K562 (cell line): Measurements from ENCODE around the gene ATG7. TPM values are rescaled to one million over a fixed set of nuclear protein-coding genes. Genes with fewer than 3 reads are reported as not detected.

Experiments
- ATAC-seq: fragments of 200-7000 bp; cut with Tn5 transposase; 3 replicates; pipeline ENCODE4 v1.9.1; 2020; ENCODE audit warnings: moderate library complexity
- BruUV-seq: library from RNA; stranded (reverse); fragments of 400-500 nt; replicated peaks from 2 replicates; lab custom pipeline; 2021; lab: Mats Ljungman, UMichigan
- CTCF ChIA-PET: fragments of 300-600 bp; formaldehyde crosslinking; extraction: SDS; loops from one replicate; lab custom pipeline; 2021; ENCODE audit warnings: low intra/inter-chr PET ratio; lab: Yijun Ruan, JAX
- POLR2A ChIA-PET: fragments of 300-600, 350-650 bp; sonication (Branson Sonifier 250); formaldehyde crosslinking; extraction: SDS; loops from one replicate; lab custom pipeline; 2021; ENCODE audit warnings: antibody characterized with exemption, inconsistent platforms; lab: Yijun Ruan, JAX
- DNase-seq, 4 experiments: peaks; one replicate each; pipeline versions ENCODE4 v3.0.0 to v3.0.0-alpha.2; 2011 to 2018; ENCODE audit warnings: low spot score in 3 of 4, mixed read lengths in 3 of 4; ENCODE audit errors: extremely low read depth in 1 of 4
- FAIRE-seq: peaks from 2 replicates; lab custom pipeline; 2011; peaks lifted over from hg19 to GRCh38; lab: Jason Lieb, UNC
- H2AFZ ChIP-seq: 2 replicates; pipeline ENCODE4 v1.6.0; 2011; ENCODE audit warnings: low read depth, low read length, control low read depth, inconsistent platforms
- H3K27ac ChIP-seq: fragments of 200-600 bp; 3 replicates; pipeline ENCODE4 v1.8.0; 2011; ENCODE audit warnings: low read depth, mild to moderate bottlenecking, control low read depth, inconsistent platforms, low read length, moderate library complexity, mixed read lengths; ENCODE audit errors: extremely low read depth
- H3K27me3 ChIP-seq, 2 experiments: fragments of 300-600 bp in 1 of 2; 2 replicates in 1 of 2; 3 replicates in 1 of 2; pipeline versions ENCODE4 v1.6.0 to v1.8.0; 2011; ENCODE audit warnings: inconsistent platforms in 2 of 2, low read length in 2 of 2, mild to moderate bottlenecking in 1 of 2, mixed read lengths in 1 of 2, moderate library complexity in 1 of 2; ENCODE audit not compliant: control insufficient read depth in 2 of 2, insufficient read depth in 2 of 2
- H3K36me3 ChIP-seq: fragments of 300-600 bp; 3 replicates; pipeline ENCODE4 v1.8.0; 2011; ENCODE audit warnings: mild to moderate bottlenecking, low read length, inconsistent platforms; ENCODE audit not compliant: control insufficient read depth, insufficient read depth
- H3K4me1 ChIP-seq, 2 experiments: fragments of 200-600 bp in 1 of 2; replicated peaks in 1 of 2; 2 replicates in 1 of 2; 3 replicates in 1 of 2; pipeline versions ENCODE4 v1.5.1 to v1.8.0; 2011; ENCODE audit warnings: inconsistent platforms in 2 of 2, low read length in 2 of 2, mild to moderate bottlenecking in 1 of 2, mixed read lengths in 1 of 2, moderate library complexity in 1 of 2; ENCODE audit not compliant: control insufficient read depth in 2 of 2, insufficient read depth in 2 of 2
- H3K4me2 ChIP-seq: 2 replicates; pipeline ENCODE4 v1.6.1; 2011; ENCODE audit warnings: low read length, control low read depth, inconsistent platforms, mixed read lengths; ENCODE audit not compliant: insufficient read depth
- H3K4me3 ChIP-seq: fragments of 200-600 bp; sonication (generic), shearing (Covaris generic); 2 replicates; pipeline ENCODE4 v1.5.1; 2016; ENCODE audit warnings: control low read depth, inconsistent platforms
- H3K79me2 ChIP-seq: fragments of 200-600 bp; 3 replicates; pipeline ENCODE4 v1.8.0; 2011; ENCODE audit warnings: low read length, inconsistent platforms; ENCODE audit not compliant: control insufficient read depth, insufficient read depth
- H3K9ac ChIP-seq, 2 experiments: 2 replicates each; pipeline versions ENCODE4 v1.6.0 to v1.6.1; 2011; ENCODE audit warnings: low read depth in 2 of 2, low read length in 2 of 2, control low read depth in 1 of 2, inconsistent platforms in 1 of 2, mild to moderate bottlenecking in 1 of 2, mixed read lengths in 1 of 2; ENCODE audit not compliant: insufficient read depth in 1 of 2
- H3K9me1 ChIP-seq: one replicate; pipeline ENCODE4 v1.6.0; 2011; ENCODE audit warnings: inconsistent platforms, mild to moderate bottlenecking, low read length, moderate library complexity; ENCODE audit not compliant: control insufficient read depth, insufficient read depth
- H3K9me3 ChIP-seq: replicated peaks from 2 replicates; pipeline ENCODE4 v1.5.1; 2011; ENCODE audit warnings: low read depth, low read length, inconsistent platforms; ENCODE audit not compliant: control insufficient read depth, insufficient read depth
- H4K20me1 ChIP-seq: replicated peaks from 2 replicates; pipeline ENCODE4 v1.6.1; 2011; ENCODE audit warnings: low read length, inconsistent platforms, mixed read lengths; ENCODE audit not compliant: control insufficient read depth, insufficient read depth
- ARID2 ChIP-seq: fragments of 450-650 bp; IDR thresholded peaks from 2 replicates; pipeline ENCODE4 v1.6.1; 2017; ENCODE audit warnings: antibody characterized with exemption, mild to moderate bottlenecking
- DMBX1 ChIP-seq: fragments of 250-450 bp; sonication (Bioruptor Pico); IDR thresholded peaks from 2 replicates; pipeline ENCODE4 v1.8.0; 2022; ENCODE audit warnings: inconsistent platforms, mild to moderate bottlenecking, moderate library complexity, borderline replicate concordance
- ELF2 ChIP-seq: fragments of 250-450 bp; sonication (Bioruptor Pico); IDR thresholded peaks from 2 replicates; pipeline ENCODE4 v1.5.0; 2021; ENCODE audit warnings: mild to moderate bottlenecking
- EP300 ChIP-seq: IDR thresholded peaks from 2 replicates; pipeline ENCODE4 v1.6.1; 2012; ENCODE audit warnings: low read length, improper control_type of control experiment
- HSF4 ChIP-seq: fragments of 250-450 bp; sonication (Bioruptor Pico); IDR thresholded peaks from 2 replicates; pipeline ENCODE4 v2.1.2; 2022; ENCODE audit warnings: mild to moderate bottlenecking, moderate library complexity, borderline replicate concordance
- MAFK ChIP-seq: IDR thresholded peaks from 2 replicates; pipeline ENCODE4 v1.6.1; 2011; ENCODE audit warnings: low read length, improper control_type of control experiment
- NCOA6 ChIP-seq: fragments of 450-650 bp; IDR thresholded peaks from 2 replicates; pipeline ENCODE4 v1.6.1; 2017; ENCODE audit warnings: mild to moderate bottlenecking
- PHTF2 ChIP-seq: fragments of 250-450 bp; sonication (Bioruptor Pico); IDR thresholded peaks from 2 replicates; pipeline ENCODE4 v1.5.0; 2021; ENCODE audit warnings: mild to moderate bottlenecking
- SAFB2 ChIP-seq: fragments of 200-400 bp; formaldehyde crosslinking; IDR thresholded peaks from 2 replicates; pipeline ENCODE4 v1.6.1; 2018; ENCODE audit warnings: borderline replicate concordance, low read length, low read depth, moderate library complexity; ENCODE audit not compliant: severe bottlenecking
- ZNF655 ChIP-seq: fragments of 250-450 bp; sonication (Bioruptor Pico); IDR thresholded peaks from 2 replicates; pipeline ENCODE4 v1.5.0; 2021
- ZNF766 ChIP-seq: fragments of 200-800 bp; sonication (Bioruptor generic); conservative IDR thresholded peaks from 2 replicates; pipeline ENCODE4 v1.6.1; 2016; ENCODE audit warnings: missing genetic modification characterization, missing compliant biosample characterization
- WGBS: fragments of 100-300 bp; shearing (Covaris generic); methylation state at CpG from one replicate; pipeline ENCODE4 v1.1.6; 2016; ENCODE audit warnings: low coverage, mixed read lengths; ENCODE audit not compliant: insufficient coverage; ENCODE audit errors: missing lambda C conversion rate; 5-methylcytosine and 5-hydroxymethylcytosine counted together
- in situ Hi-C: fragments of 300-500 bp; cut with MboI; formaldehyde crosslinking; loops from 4 replicates; pipeline ENCODE4 v1.15.0; 2018; ENCODE audit warnings: inconsistent platforms, mixed read lengths
- intact Hi-C: fragments of 100-400 bp; cut with micrococcal nuclease; formaldehyde crosslinking; loops from 2 replicates; pipeline ENCODE4 v1.14.2; 2022
- polyA plus RNA-seq, 8 experiments: library from polyadenylated mRNA; depleted of rRNA in 4 of 8; stranded (reverse) in 5 of 8; unstranded in 3 of 8; fragments of >200 nt; fragmentation: Nextera tagmentation in 2 of 8; fragmentation: Illumina TruSeq in 1 of 8; extraction: Ambion mirVana in 2 of 8; extraction: Trizol in 1 of 8; gene quantifications; 2 replicates each; pipeline versions ENCODE4 v1.2.1 to v1.2.3, GENCODE V29; 2011 to 2014; ENCODE audit warnings: inconsistent platforms in 1 of 8, missing spikeins in 1 of 8
- total RNA-seq, 7 experiments: library from RNA; depleted of rRNA in 6 of 7; stranded (reverse); fragments of >200 nt in 6 of 7; fragmentation: Illumina TruSeq in 2 of 7; extraction: Trizol in 2 of 7; gene quantifications; 2 replicates each; pipeline versions ENCODE4 v1.2.1 to v1.2.3, GENCODE V29; 2011 to 2021; ENCODE audit warnings: low replicate concordance in 1 of 7
- TF ChIP-seq, protein P1 (sequence below): fragments of 250-450 bp; sonication (Bioruptor Pico); IDR thresholded peaks from 2 replicates; pipeline ENCODE4 v1.6.1; 2021; ENCODE audit warnings: mild to moderate bottlenecking
- TF ChIP-seq, protein P2 (sequence below): sonication (generic); formaldehyde crosslinking; IDR thresholded peaks from 2 replicates; pipeline ENCODE4 v1.4.0; 2020; ENCODE audit warnings: mild to moderate bottlenecking, missing genetic modification reagents
- TF ChIP-seq, protein P3 (sequence below): fragments of 250-450 bp; sonication (Bioruptor Pico); IDR thresholded peaks from 2 replicates; pipeline ENCODE4 v1.4.0; 2020; ENCODE audit warnings: mild to moderate bottlenecking, moderate library complexity

The ATG7 gene
- total and polyA plus RNA-seq, 9 of the 15 experiments (the other 6 are each of a cell fraction or from before 2014, with no cell fraction given), result 18.3 to 45.3 (median 33.6) TPM

- Histone ChIP-seq H3K4me3 (no peak overlapping the region), H2AFZ (no peak overlapping the region)
- FAIRE-seq, result no peak
- TF ChIP-seq, protein P1, sequence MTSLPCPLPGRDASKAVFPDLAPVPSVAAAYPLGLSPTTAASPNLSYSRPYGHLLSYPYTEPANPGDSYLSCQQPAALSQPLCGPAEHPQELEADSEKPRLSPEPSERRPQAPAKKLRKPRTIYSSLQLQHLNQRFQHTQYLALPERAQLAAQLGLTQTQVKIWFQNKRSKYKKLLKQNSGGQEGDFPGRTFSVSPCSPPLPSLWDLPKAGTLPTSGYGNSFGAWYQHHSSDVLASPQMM (CRISPR knock-in tag), result no peak
- TF ChIP-seq ZNF766 (no peak), EP300 (no peak), NCOA6 (no peak), HSF4 (CRISPR knock-in tag) (no peak), ELF2 (CRISPR knock-in tag) (no peak), ZNF655 (no peak), MAFK (no peak), PHTF2 (CRISPR knock-in tag) (no peak), ARID2 (no peak), SAFB2 (no peak), DMBX1 (CRISPR knock-in tag) (no peak)
- TF ChIP-seq, protein P2, sequence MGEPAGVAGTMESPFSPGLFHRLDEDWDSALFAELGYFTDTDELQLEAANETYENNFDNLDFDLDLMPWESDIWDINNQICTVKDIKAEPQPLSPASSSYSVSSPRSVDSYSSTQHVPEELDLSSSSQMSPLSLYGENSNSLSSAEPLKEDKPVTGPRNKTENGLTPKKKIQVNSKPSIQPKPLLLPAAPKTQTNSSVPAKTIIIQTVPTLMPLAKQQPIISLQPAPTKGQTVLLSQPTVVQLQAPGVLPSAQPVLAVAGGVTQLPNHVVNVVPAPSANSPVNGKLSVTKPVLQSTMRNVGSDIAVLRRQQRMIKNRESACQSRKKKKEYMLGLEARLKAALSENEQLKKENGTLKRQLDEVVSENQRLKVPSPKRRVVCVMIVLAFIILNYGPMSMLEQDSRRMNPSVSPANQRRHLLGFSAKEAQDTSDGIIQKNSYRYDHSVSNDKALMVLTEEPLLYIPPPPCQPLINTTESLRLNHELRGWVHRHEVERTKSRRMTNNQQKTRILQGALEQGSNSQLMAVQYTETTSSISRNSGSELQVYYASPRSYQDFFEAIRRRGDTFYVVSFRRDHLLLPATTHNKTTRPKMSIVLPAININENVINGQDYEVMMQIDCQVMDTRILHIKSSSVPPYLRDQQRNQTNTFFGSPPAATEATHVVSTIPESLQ (CRISPR knock-in tag), result no peak
- TF ChIP-seq, protein P3, sequence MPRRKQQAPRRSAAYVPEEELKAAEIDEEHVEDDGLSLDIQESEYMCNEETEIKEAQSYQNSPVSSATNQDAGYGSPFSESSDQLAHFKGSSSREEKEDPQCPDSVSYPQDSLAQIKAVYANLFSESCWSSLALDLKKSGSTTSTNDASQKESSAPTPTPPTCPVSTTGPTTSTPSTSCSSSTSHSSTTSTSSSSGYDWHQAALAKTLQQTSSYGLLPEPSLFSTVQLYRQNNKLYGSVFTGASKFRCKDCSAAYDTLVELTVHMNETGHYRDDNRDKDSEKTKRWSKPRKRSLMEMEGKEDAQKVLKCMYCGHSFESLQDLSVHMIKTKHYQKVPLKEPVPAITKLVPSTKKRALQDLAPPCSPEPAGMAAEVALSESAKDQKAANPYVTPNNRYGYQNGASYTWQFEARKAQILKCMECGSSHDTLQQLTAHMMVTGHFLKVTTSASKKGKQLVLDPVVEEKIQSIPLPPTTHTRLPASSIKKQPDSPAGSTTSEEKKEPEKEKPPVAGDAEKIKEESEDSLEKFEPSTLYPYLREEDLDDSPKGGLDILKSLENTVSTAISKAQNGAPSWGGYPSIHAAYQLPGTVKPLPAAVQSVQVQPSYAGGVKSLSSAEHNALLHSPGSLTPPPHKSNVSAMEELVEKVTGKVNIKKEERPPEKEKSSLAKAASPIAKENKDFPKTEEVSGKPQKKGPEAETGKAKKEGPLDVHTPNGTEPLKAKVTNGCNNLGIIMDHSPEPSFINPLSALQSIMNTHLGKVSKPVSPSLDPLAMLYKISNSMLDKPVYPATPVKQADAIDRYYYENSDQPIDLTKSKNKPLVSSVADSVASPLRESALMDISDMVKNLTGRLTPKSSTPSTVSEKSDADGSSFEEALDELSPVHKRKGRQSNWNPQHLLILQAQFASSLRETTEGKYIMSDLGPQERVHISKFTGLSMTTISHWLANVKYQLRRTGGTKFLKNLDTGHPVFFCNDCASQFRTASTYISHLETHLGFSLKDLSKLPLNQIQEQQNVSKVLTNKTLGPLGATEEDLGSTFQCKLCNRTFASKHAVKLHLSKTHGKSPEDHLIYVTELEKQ (CRISPR knock-in tag), result no peak
Observed at GRCh38 chr3:11603628-11604027, 331.4 kb downstream of the ATG7 start.

More at GRCh38 chr3:11603628-11604027, 331.4 kb downstream of the ATG7 start:
- Histone ChIP-seq H3K79me2 (peaks cover 13% of the 10 kb centered on the region), H3K9me3 (no peaks in the 10 kb centered on the region), H3K36me3 (peaks cover 5% of the 10 kb centered on the region; the same call in 2 of the 3 replicates), H3K9me1 (no peaks in the 10 kb centered on the region), H3K9ac (no peak overlapping the region), H3K4me2 (no peak overlapping the region), H3K27ac (no peak overlapping the region), H3K27me3 (no peaks in the 10 kb centered on the region), H3K4me1 (peaks cover 8 to 13% of the 10 kb centered on the region in 2 experiments; a peak in 4 of 5 replicates), H4K20me1 (no peaks in the 10 kb centered on the region)
- ATAC-seq (no peak), DNase-seq (no peak)
- ChIA-PET POLR2A (interaction anchor here (0.7 kb wide), 1 partner anchor 101 kb away, joined by 4 read pairs; no protein-coding TSS in a partner anchor), CTCF (no interaction called here)
- intact Hi-C loops (no loop called here), in situ Hi-C loops (no loop called here)
- BruUV-seq, result no TSS peak
- WGBS, result 65% methylated on average over 9 of the region's 9 CpGs
